Measurements from ENCODE around the gene CDH4. TPM values are rescaled to one million over a fixed set of nuclear protein-coding genes. Genes with fewer than 3 reads are reported as not detected.

The CDH4 gene
- total and polyA plus RNA-seq, 2 of the 13 experiments (the other 11 are each of a cell fraction or from before 2014, with no cell fraction given): not detected

- TF ChIP-seq ZNF230 (CRISPR knock-in tag; IDR thresholded peaks at IDR 0.05): no peak
- TF ChIP-seq ATM (IDR thresholded peaks at IDR 0.05; ENCODE audit: borderline replicate concordance): no peak
- TF ChIP-seq HOXA5 (CRISPR knock-in tag; IDR thresholded peaks at IDR 0.05): no peak
- TF ChIP-seq ZNF30 (CRISPR knock-in tag; IDR thresholded peaks at IDR 0.05): no peak
- no peak for TF ChIP-seq IRX3 (CRISPR knock-in tag; IDR thresholded peaks at IDR 0.05; ENCODE audit: borderline replicate concordance, low read depth)
- TF ChIP-seq ATF2 (CRISPR knock-in tag; IDR thresholded peaks at IDR 0.05): no peak
- TF ChIP-seq NFIC (IDR thresholded peaks at IDR 0.05; ENCODE audit: low read length): no peak
- TF ChIP-seq AHR (CRISPR knock-in tag; IDR thresholded peaks at IDR 0.05): no peak
- TF ChIP-seq NR2F1 (CRISPR knock-in tag; IDR thresholded peaks at IDR 0.05): no peak
- TF ChIP-seq ZNF432 (CRISPR knock-in tag; IDR thresholded peaks at IDR 0.05; ENCODE audit: borderline replicate concordance): no peak
- no peak for TF ChIP-seq TRIM24 (CRISPR knock-in tag; IDR thresholded peaks at IDR 0.05)
- TF ChIP-seq ZNF20 (CRISPR knock-in tag; IDR thresholded peaks at IDR 0.05): no peak
- TF ChIP-seq, protein P1, sequence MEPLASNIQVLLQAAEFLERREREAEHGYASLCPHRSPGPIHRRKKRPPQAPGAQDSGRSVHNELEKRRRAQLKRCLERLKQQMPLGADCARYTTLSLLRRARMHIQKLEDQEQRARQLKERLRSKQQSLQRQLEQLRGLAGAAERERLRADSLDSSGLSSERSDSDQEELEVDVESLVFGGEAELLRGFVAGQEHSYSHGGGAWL (CRISPR knock-in tag; IDR thresholded peaks at IDR 0.05): no peak
Observed at GRCh38 chr20:61253640-61254511, 1.8 kb downstream of the CDH4 start (continued).

Data from HepG2 (cell line).